Measurements from ENCODE around the gene PPP1R15A. TPM values are rescaled to one million over a fixed set of nuclear protein-coding genes. Genes with fewer than 3 reads are reported as not detected.
"Not testable (repeated sequence)": the region's sequence is repeated elsewhere in the genome, so short reads cannot be mapped to it uniquely, and the experiment has no call there.

Gene PPP1R15A
- total RNA-seq, 1 experiment from 2014 or later, result 12.5 TPM

- Histone ChIP-seq H3K27ac (no peak overlapping the region), H3K9me3 (replicated peaks) (no peaks in the 10 kb centered on the region), H3K4me3 (no peak overlapping the region), H3K4me1 (no peaks in the 10 kb centered on the region), H3K36me3 (peaks cover 33% of the 10 kb centered on the region), H3K27me3 (no peaks in the 10 kb centered on the region)
- no peak for DNase-seq
Measured at GRCh38 chr19:48907671-48908070, 35.5 kb downstream of the PPP1R15A start.

DNA sequence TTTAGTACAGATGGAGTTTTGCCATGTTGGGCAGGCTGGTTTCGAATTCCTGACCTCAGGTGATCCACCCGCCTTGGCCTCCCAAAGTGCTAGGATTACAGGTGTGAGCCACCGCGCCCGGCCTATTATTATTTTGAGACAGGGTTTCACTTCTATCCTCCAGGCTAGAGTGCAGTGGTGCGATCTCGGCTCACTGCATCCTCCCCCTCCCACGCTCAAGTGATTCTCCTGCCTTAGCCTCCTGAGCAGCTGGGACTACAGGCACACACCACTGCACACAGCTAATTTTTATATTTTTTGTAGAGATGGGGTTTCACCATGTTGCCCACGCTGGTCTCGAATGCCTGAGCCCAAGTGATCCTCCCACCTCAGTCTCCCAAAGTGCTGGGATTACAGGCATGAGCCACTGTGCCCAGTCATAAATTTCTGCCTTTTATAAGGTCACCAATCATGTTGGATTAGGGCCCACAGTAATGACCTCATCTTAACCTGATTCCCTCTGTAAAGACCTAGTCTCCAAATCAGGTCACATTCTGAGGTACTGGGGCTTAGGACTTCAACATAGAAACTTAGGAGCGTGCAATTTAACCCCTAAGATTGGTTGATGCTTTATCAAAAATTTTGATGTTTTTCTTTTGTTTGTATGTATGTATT is 37.3 kb downstream of the PPP1R15A start:
- H3K36me3 ChIP-seq, result peaks cover 41% of the 10 kb centered on the region

GRCh38 chr19:48910803-48911202 is 38.6 kb downstream of the PPP1R15A start:
- Histone ChIP-seq H3K27me3 (no peaks in the 10 kb centered on the region), H3K4me3 (no peak overlapping the region), H3K27ac (no peak overlapping the region), H3K4me1 (no peaks in the 10 kb centered on the region), H3K9me3 (replicated peaks) (no peaks in the 10 kb centered on the region), H3K36me3 (peaks cover 40% of the 10 kb centered on the region)
- DNase-seq, result no peak

More for the DNA sequence above, 37.3 kb downstream of the PPP1R15A start:
- not testable (repeated sequence) for DNase-seq; H3K9me3 ChIP-seq (replicated peaks); H3K27me3 ChIP-seq; H3K4me1 ChIP-seq; H3K4me3 ChIP-seq; H3K27ac ChIP-seq

DNA sequence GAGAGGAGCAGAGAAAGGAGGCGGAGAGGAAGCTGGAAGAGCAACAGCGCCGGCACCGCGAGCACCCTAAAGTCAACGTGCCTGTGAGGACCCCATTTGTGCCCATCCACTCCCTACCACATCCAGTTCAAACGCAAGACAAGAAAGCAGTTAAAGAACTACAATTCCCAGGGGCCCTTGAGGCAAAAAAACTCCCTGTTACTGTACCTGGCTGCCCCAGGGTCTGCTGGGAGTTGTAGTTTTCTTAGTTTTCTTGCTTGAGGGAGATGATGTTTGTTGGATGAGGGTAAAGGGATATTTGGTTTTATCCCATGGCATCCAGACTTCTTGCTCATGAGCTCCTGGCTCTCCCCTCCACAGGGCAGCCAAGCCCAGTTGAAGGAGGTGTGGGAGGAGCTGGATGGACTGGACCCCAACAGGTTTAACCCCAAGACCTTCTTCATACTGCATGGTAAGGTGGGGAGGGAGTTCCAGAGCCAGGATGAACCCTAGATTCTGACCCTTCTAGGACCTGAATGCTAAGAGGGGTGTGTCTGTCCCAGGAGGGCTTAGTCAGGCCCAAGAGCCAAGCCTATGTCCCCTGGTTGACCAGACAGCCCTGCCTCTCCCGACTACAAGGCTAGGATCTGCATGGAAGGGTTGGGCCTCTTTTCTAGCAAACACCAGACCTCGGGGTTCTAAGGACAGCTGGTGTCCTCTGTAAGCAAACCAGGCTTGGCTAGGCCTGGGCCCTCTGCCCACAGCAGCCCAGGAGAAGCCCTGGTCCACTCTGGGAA is 41.1 kb downstream of the PPP1R15A start:
- Histone ChIP-seq H3K4me3 (no peak overlapping the region), H3K36me3 (peaks cover 34% of the 10 kb centered on the region), H3K27ac (no peak overlapping the region), H3K27me3 (no peaks in the 10 kb centered on the region), H3K4me1 (no peaks in the 10 kb centered on the region), H3K9me3 (replicated peaks) (no peaks in the 10 kb centered on the region)
- peak; percentile 32 to 61 for DNase-seq

DNA sequence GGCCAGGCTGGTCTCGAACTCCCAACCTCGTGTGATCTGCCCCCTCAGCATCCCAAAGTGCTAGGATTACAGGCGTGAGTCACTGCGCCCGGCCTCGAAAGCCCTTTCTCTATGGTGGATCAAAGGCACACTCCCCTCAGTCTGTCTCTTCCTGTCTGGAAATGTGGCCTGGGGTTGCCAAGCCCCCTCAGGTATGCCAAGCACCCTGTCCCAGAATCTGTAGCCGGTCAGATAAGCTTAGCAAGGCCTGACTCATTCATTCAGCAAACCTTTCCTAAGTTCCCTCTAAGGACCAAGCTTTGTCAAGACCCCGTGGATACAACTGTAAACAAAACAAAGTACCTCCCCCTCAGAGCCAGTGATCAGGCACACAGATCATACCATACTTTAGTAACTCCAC is 42.0 kb downstream of the PPP1R15A start:
- no peak overlapping the region for H3K27ac ChIP-seq
- H3K9me3 ChIP-seq (replicated peaks), result no peaks in the 10 kb centered on the region
- H3K4me1 ChIP-seq, result no peaks in the 10 kb centered on the region
- DNase-seq, result no peak
- peaks cover 38% of the 10 kb centered on the region for H3K36me3 ChIP-seq
- no peaks in the 10 kb centered on the region for H3K27me3 ChIP-seq
- H3K4me3 ChIP-seq, result no peak overlapping the region

GRCh38 chr19:48915757-48916156 is 43.5 kb downstream of the PPP1R15A start:
- DNase-seq, result no peak
- no peak overlapping the region for H3K4me3 ChIP-seq
- H3K27ac ChIP-seq, result no peak overlapping the region
- no peaks in the 10 kb centered on the region for H3K4me1 ChIP-seq
- no peaks in the 10 kb centered on the region for H3K9me3 ChIP-seq (replicated peaks)
- H3K27me3 ChIP-seq, result no peaks in the 10 kb centered on the region
- H3K36me3 ChIP-seq, result peaks cover 36% of the 10 kb centered on the region

DNA sequence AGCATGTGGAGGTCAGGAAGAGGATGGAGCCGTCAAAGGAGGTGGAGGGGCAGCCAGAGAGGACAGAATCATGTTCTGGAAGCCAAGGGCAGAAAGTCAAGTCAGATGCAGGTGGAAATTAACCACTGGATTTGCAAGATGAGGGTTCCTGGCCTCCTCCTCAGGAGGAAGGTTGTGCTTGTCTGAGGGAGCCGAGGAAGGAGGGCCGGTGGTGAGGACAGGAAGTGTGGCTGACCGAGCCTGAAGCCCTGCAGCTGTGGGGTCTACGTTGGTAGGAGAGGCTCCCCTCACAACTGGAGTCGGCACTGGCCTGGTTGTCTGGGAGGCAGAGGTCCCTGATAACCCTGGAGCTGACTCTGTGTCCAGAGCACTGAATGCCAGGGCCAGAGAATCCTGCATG is 45.9 kb downstream of the PPP1R15A start:
- peaks cover 19% of the 10 kb centered on the region for H3K36me3 ChIP-seq

GRCh38 chr19:48918801-48919247 is 46.6 kb downstream of the PPP1R15A start:
- Histone ChIP-seq H3K27ac (no peak overlapping the region), H3K9me3 (replicated peaks) (no peaks in the 10 kb centered on the region), H3K36me3 (peaks cover 13% of the 10 kb centered on the region), H3K4me1 (no peaks in the 10 kb centered on the region), H3K27me3 (no peaks in the 10 kb centered on the region), H3K4me3 (no peak overlapping the region)
- peak; percentile 56 to 62 for DNase-seq

More for the DNA sequence above, 45.9 kb downstream of the PPP1R15A start:
- no peaks in the 10 kb centered on the region for H3K9me3 ChIP-seq (replicated peaks)
- no peak overlapping the region for H3K27ac ChIP-seq
- DNase-seq, result no peak
- no peaks in the 10 kb centered on the region for H3K4me1 ChIP-seq
- H3K4me3 ChIP-seq, result no peak overlapping the region
- no peaks in the 10 kb centered on the region for H3K27me3 ChIP-seq

DNA sequence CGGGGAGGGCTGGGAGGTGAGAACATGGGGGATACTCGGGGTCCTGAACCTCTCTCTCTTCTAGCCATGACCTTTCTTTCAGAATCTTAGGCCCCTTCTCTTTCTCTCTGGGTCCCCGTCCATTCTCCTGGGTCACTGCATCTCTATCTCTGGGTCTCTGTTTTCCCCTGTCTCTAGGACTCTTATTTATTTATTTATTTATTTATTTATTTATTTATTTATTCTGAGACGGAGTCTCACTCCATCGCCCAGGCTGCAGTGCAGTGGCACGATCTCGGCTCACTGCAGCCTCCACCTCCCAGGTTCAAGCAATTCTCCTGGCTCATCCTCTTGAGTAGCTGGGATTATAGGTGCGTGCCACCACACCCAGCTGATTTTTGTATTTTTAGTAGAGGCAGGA is 47.0 kb downstream of the PPP1R15A start:
- H3K4me3 ChIP-seq; H3K27ac ChIP-seq; H3K9me3 ChIP-seq (replicated peaks); H3K4me1 ChIP-seq; H3K27me3 ChIP-seq; DNase-seq: not testable (repeated sequence)
- H3K36me3 ChIP-seq, result peaks cover 13% of the 10 kb centered on the region

GRCh38 chr19:48920949-48921348 is 48.7 kb downstream of the PPP1R15A start:
- Histone ChIP-seq H3K4me1 (peaks cover 7% of the 10 kb centered on the region; the same call in 1 of the 2 replicates), H3K36me3 (peaks cover 9% of the 10 kb centered on the region), H3K27me3 (no peaks in the 10 kb centered on the region), H3K4me3 (no peak overlapping the region), H3K9me3 (replicated peaks) (no peaks in the 10 kb centered on the region), H3K27ac (no peak overlapping the region)
- no peak for DNase-seq

DNA sequence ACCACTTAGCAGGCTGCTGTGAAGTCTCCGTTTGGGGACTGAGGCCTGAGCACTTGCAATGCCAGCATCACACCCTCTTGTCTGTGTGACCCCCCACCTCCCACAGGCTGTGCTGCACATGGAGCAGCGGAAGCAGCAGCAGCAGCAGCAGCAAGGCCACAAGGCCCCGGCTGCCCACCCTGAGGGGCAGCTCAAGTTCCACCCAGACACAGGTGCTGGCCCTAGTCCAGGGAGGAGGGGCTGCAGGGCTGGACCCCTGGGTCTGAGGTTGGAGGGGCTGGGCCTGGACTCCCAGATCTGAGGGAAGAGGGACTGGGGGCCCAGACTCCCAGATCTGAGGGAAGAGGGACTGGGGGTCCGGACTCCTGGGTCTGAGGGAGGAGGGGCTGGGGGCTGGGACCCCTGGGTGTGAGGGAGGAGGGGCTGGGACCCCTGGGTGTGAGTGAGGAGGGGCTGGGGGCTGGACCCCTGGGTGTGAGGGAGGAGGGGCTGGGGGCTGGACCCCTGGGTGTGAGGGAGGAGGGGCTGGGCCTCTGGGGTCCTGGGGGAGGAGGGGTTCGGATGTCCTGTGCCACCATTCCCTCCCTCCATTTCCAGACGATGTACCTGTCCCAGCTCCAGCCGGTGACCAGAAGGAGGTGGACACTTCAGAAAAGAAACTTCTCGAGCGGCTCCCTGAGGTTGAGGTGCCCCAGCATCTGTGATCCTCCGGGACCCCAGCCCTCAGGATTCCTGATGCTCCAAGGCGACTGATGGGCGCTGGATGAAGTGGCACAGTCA is 49.7 kb downstream of the PPP1R15A start:
- Histone ChIP-seq H3K27ac (no peak overlapping the region), H3K36me3 (peaks cover 9% of the 10 kb centered on the region), H3K4me1 (peaks cover 7% of the 10 kb centered on the region; the same call in 1 of the 2 replicates), H3K4me3 (no peak overlapping the region), H3K9me3 (replicated peaks) (no peaks in the 10 kb centered on the region), H3K27me3 (no peaks in the 10 kb centered on the region)
- no peak for DNase-seq

GRCh38 chr19:48922548-48923490 is 50.6 kb downstream of the PPP1R15A start:
- no peaks in the 10 kb centered on the region for H3K27me3 ChIP-seq
- peaks cover 7% of the 10 kb centered on the region; the same call in 1 of the 2 replicates for H3K4me1 ChIP-seq
- H3K36me3 ChIP-seq, result peaks cover 9% of the 10 kb centered on the region

DNA sequence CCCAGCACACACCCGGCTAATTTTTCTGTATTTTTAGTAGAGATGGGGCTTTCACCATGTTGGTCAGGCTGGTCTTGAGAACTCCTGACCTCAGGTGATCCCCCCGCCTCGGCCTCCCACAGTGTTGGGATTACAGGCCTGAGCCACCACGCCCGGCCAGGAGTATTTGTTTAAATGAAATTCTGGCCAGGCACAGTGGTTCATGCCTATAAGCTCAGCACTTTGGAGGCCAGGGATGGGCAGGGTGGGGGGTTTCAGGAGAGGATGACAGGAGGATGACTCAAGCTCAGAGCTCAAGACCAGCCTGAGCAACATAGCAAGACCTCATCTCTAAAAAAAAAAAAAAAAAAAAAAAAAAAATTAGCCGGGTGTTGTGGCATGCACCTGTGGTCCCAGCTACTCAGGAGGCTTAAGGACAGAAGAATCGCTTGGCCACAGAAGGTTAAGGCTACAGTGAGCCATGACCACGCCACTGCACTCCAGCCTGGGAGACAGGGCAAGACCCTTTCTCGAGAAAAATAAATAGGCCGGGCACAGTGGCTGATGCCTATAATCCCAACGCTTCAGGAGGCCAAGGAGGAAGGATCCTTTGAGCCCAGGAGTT is 53.1 kb downstream of the PPP1R15A start:
- Histone ChIP-seq H3K9me3 (replicated peaks) (no peaks in the 10 kb centered on the region), H3K4me3 (no peak overlapping the region), H3K27me3 (no peaks in the 10 kb centered on the region), H3K36me3 (peaks cover 2% of the 10 kb centered on the region), H3K27ac (no peak overlapping the region), H3K4me1 (peaks cover 7% of the 10 kb centered on the region; the same call in 1 of the 2 replicates)
- peak in 1 of 2 experiments; percentile 34 for DNase-seq

More at GRCh38 chr19:48922548-48923490, 50.6 kb downstream of the PPP1R15A start:
- DNase-seq, result no peak
- Histone ChIP-seq H3K4me3 (no peak overlapping the region), H3K27ac (no peak overlapping the region), H3K9me3 (replicated peaks) (no peaks in the 10 kb centered on the region)

All from SJCRH30 (cell line).